NCI-H146 treated with DMSO at 0.1 percent for 48 hours (cell line): Measurements from ENCODE around the gene TRA2A.

ENCODE experiments used
- DNase-seq: peaks from one replicate; lab custom pipeline; 2025; ENCODE audit not compliant: unreplicated experiment; lab: John Stamatoyannopoulos, UW

The TRA2A gene

GRCh38 chr7:23471106-23471859 lies 60.5 kb downstream of the TRA2A start:
- peak; percentile 86 for DNase-seq

GRCh38 chr7:23470330-23471105 lies 61.3 kb downstream of the TRA2A start, which contains the start of gene IGF2BP3:
Gene IGF2BP3, minus strand, starts transcription at chr7:23470491. Its CDS starts 381 bp downstream, at chr7:23470110.
- DNase-seq = peak; percentile 94

GRCh38 chr7:23469961-23470250 lies 61.9 kb downstream of the TRA2A start:
- DNase-seq = no peak

GRCh38 chr7:23469150-23469960 lies 62.4 kb downstream of the TRA2A start:
- peak; percentile 17 for DNase-seq

- DNase-seq = no peak
These were observed 63.1 kb downstream of the TRA2A start for GRCh38 chr7:23468526-23469149.

- DNase-seq = peak; percentile 48
These were observed 63.8 kb downstream of the TRA2A start for GRCh38 chr7:23467806-23468525.

GRCh38 chr7:23467291-23467805 lies 64.4 kb downstream of the TRA2A start:
- no peak for DNase-seq

- DNase-seq = no peak
These were observed 68.9 kb downstream of the TRA2A start for GRCh38 chr7:23462846-23463245.

- DNase-seq = no peak
These were observed 73.7 kb downstream of the TRA2A start for GRCh38 chr7:23458044-23458443.

GRCh38 chr7:23456093-23456492 lies 75.7 kb downstream of the TRA2A start:
- no peak for DNase-seq

- no peak for DNase-seq
These were observed 76.8 kb downstream of the TRA2A start for GRCh38 chr7:23454881-23455526.
